NT2/D1 (cell line): ENCODE measurements around the gene MRGPRX4.
"Not testable (repeated sequence)": the region's sequence is repeated elsewhere in the genome, so short reads cannot be mapped to it uniquely, and the experiment has no call there.

Source experiments
- DNase-seq: peaks from one replicate; pipeline ENCODE4 v3.0.0-alpha.2; 2011; ENCODE audit warnings: low read depth, low spot score
- H3K27me3 ChIP-seq: 2 replicates; pipeline ENCODE4 v1.6.0; 2011; ENCODE audit warnings: mild to moderate bottlenecking; ENCODE audit not compliant: insufficient read length, insufficient read depth
- H3K36me3 ChIP-seq: 2 replicates; pipeline ENCODE4 v1.6.1; 2011; ENCODE audit warnings: mild to moderate bottlenecking, low read length, mixed read lengths; ENCODE audit not compliant: insufficient read depth, insufficient read length
- H3K4me1 ChIP-seq: 2 replicates; pipeline ENCODE4 v1.5.1; 2011; ENCODE audit not compliant: insufficient read depth, insufficient read length
- H3K4me3 ChIP-seq: 2 replicates; pipeline ENCODE4 v1.5.1; 2011; ENCODE audit warnings: low read depth; ENCODE audit not compliant: insufficient read length
- H3K9ac ChIP-seq: 2 replicates; pipeline ENCODE4 v1.6.0; 2011; ENCODE audit warnings: low read depth; ENCODE audit not compliant: insufficient read length
- H3K9me3 ChIP-seq: 2 replicates; pipeline ENCODE4 v1.5.1; 2011; ENCODE audit warnings: mild to moderate bottlenecking, low read length; ENCODE audit not compliant: insufficient read depth
- SUZ12 ChIP-seq: IDR thresholded peaks from 2 replicates; pipeline ENCODE4 v1.6.1; 2011; ENCODE audit not compliant: insufficient read length, insufficient read depth; ENCODE audit errors: extremely low read depth
- YY1 ChIP-seq: IDR thresholded peaks from 2 replicates; pipeline ENCODE4 v1.6.1; 2011; ENCODE audit not compliant: insufficient read length, insufficient read depth
- ZNF274 ChIP-seq: IDR thresholded peaks from 2 replicates; pipeline ENCODE4 v1.6.1; 2011; ENCODE audit warnings: mild to moderate bottlenecking, low read depth, low read length

The MRGPRX4 gene

GRCh38 chr11:18191376-18191775 is 18.7 kb downstream of the MRGPRX4 start:
- no peak for DNase-seq
- Histone ChIP-seq H3K4me3 (no peak overlapping the region), H3K4me1 (no peaks in the 10 kb centered on the region), H3K36me3 (no peaks in the 10 kb centered on the region), H3K27me3 (no peaks in the 10 kb centered on the region), H3K9me3 (no peaks in the 10 kb centered on the region), H3K9ac (no peak overlapping the region)
- TF ChIP-seq SUZ12 (no peak), YY1 (no peak), ZNF274 (no peak)

GRCh38 chr11:18193010-18193409 is 20.4 kb downstream of the MRGPRX4 start:
- no peak for DNase-seq
- Histone ChIP-seq H3K9me3 (no peaks in the 10 kb centered on the region), H3K27me3 (no peaks in the 10 kb centered on the region)

GRCh38 chr11:18196532-18196931 is 23.9 kb downstream of the MRGPRX4 start:
- H3K4me3 ChIP-seq: no peak overlapping the region
- no peak overlapping the region for H3K9ac ChIP-seq
- no peaks in the 10 kb centered on the region for H3K9me3 ChIP-seq
- H3K4me1 ChIP-seq: no peaks in the 10 kb centered on the region
- no peaks in the 10 kb centered on the region for H3K27me3 ChIP-seq
- TF ChIP-seq ZNF274 (no peak), SUZ12 (no peak), YY1 (no peak)
- H3K36me3 ChIP-seq: no peaks in the 10 kb centered on the region
- DNase-seq: no peak

More at GRCh38 chr11:18193010-18193409, 20.4 kb downstream of the MRGPRX4 start:
- Histone ChIP-seq H3K4me3 (no peak overlapping the region), H3K9ac (no peak overlapping the region), H3K4me1 (no peaks in the 10 kb centered on the region), H3K36me3 (no peaks in the 10 kb centered on the region)
- TF ChIP-seq YY1: no peak

- H3K27me3 ChIP-seq, H3K4me1 ChIP-seq, H3K4me3 ChIP-seq, H3K36me3 ChIP-seq, H3K9me3 ChIP-seq, DNase-seq, H3K9ac ChIP-seq: not testable (repeated sequence)
Measured at GRCh38 chr11:18197738-18198137, 25.1 kb downstream of the MRGPRX4 start.

GRCh38 chr11:18203723-18204122 is 31.1 kb downstream of the MRGPRX4 start:
- no peaks in the 10 kb centered on the region for H3K9me3 ChIP-seq
- no peak overlapping the region for H3K4me3 ChIP-seq
- no peak overlapping the region for H3K9ac ChIP-seq
- no peaks in the 10 kb centered on the region for H3K36me3 ChIP-seq
- H3K4me1 ChIP-seq: no peaks in the 10 kb centered on the region
- TF ChIP-seq ZNF274 (no peak), SUZ12 (no peak), YY1 (no peak)
- DNase-seq: peak; percentile 15
- H3K27me3 ChIP-seq: no peaks in the 10 kb centered on the region

- no peak overlapping the region for H3K4me3 ChIP-seq
- TF ChIP-seq SUZ12 (no peak), ZNF274 (no peak), YY1 (no peak)
Measured at GRCh38 chr11:18204220-18204619, 31.6 kb downstream of the MRGPRX4 start.

GRCh38 chr11:18204771-18205170 is 32.1 kb downstream of the MRGPRX4 start:
- TF ChIP-seq ZNF274 (no peak), SUZ12 (no peak), YY1 (no peak)
- no peak overlapping the region for H3K4me3 ChIP-seq
- H3K36me3 ChIP-seq: no peaks in the 10 kb centered on the region
- no peak overlapping the region for H3K9ac ChIP-seq
- no peaks in the 10 kb centered on the region for H3K4me1 ChIP-seq
- DNase-seq: no peak
- no peaks in the 10 kb centered on the region for H3K27me3 ChIP-seq
- no peaks in the 10 kb centered on the region for H3K9me3 ChIP-seq

More at GRCh38 chr11:18204220-18204619, 31.6 kb downstream of the MRGPRX4 start:
- no peak for DNase-seq
- Histone ChIP-seq H3K4me1 (no peaks in the 10 kb centered on the region), H3K9ac (no peak overlapping the region), H3K9me3 (no peaks in the 10 kb centered on the region), H3K27me3 (no peaks in the 10 kb centered on the region), H3K36me3 (no peaks in the 10 kb centered on the region)

- DNase-seq: no peak
- Histone ChIP-seq H3K27me3 (no peaks in the 10 kb centered on the region), H3K4me1 (no peaks in the 10 kb centered on the region), H3K4me3 (no peak overlapping the region), H3K36me3 (no peaks in the 10 kb centered on the region), H3K9me3 (no peaks in the 10 kb centered on the region), H3K9ac (no peak overlapping the region)
- TF ChIP-seq SUZ12 (no peak), YY1 (no peak), ZNF274 (no peak)
Measured at GRCh38 chr11:18209058-18209457, 36.4 kb downstream of the MRGPRX4 start.
